GM21360 (cell line): ENCODE data around the gene OR11A1.

ENCODE experiments used
- ATAC-seq: cut with Tn5 transposase; IDR thresholded peaks from one replicate; pipeline ENCODE4 v1.9.1; 2021; ENCODE audit warnings: mild to moderate bottlenecking, moderate library complexity; ENCODE audit not compliant: unreplicated experiment

The OR11A1 gene

DNA sequence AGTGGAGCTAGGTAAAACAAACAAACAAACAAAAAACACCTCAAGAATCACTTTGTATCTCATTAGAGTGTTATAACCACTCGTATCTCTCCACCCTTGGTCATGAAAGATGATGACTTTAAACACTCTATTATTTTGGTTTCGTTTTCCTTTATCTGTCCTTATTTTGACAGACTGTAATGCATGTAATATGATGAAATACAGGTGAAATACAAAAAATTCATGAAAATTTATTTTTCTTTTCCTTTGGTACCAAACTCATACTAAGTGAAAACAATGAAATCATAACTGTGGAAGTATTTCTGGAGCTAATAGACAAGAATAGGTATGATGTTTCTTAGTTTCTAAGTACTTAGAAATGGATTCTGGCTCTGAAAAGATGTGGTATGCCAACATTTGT is 57.3 kb downstream of the OR11A1 start:
- ATAC-seq, result no peak

DNA sequence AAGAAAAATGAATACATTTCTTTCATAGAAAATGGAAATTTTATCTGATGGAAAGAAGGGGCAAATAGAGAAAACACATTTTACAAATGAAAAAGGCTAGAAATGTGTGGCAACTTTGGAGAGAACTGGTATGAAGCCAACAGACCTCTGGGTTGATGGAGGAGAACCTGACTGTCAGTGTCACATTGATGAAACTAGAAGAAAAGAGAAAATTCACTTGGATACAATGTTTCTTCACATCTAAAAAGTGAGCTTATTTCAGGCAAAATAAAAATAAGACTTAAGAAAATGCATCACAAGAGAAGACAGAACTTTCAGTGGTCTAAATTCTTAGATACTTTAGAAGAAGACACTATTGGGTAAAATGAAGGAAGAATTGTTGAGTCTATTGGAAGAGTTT is 61.5 kb downstream of the OR11A1 start, which contains the start of gene OR12D2:
Gene OR12D2, plus strand, starts transcription at position 301 of the 400 bp plus-strand sequence. CDS start 1,069 bp downstream, outside the sequence.
- no peak for ATAC-seq

DNA sequence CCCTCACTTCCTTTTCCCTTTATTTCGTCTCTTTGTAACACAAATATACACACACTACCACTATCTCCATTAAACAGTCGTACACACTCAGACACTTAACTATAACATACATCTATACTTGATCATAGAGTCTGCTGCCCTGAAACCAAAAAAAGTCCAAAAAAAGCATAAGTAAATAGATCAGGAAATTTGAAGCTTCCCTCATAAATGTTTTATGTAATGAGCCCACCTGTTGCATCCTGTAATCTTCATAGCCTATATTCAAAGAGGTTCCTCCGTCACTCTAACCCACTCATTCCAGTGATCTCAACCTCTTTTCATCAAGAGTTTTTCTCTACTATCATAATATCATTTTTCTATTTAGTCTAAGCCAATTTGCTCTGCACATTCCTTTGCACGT is 68.3 kb downstream of the OR11A1 start:
- ATAC-seq, result no peak

DNA sequence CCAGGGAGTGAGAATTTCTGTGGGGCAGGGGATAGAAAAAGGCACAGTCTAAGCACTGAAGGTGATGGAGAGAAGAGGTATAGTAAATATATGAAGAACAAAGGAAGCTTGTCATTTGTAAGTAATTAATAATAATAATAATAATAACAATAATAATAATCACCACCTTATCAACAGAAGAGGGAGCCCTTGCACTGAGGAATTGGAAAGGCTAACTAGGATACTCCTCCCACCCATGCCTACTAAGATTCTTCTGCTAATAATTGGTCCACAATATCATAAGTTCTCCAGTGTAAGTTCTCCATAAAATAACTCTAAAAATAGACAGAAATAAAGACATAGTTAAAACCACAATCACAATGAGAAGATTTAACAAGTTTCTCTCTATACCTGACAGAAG is 80.9 kb downstream of the OR11A1 start:
- ATAC-seq, result no peak
